ENCODE measurements around the gene SLC52A1.
"Not testable (repeated sequence)": the region's sequence is repeated elsewhere in the genome, so short reads cannot be mapped to it uniquely, and the experiment has no call there.

SLC52A1 gene

DNA sequence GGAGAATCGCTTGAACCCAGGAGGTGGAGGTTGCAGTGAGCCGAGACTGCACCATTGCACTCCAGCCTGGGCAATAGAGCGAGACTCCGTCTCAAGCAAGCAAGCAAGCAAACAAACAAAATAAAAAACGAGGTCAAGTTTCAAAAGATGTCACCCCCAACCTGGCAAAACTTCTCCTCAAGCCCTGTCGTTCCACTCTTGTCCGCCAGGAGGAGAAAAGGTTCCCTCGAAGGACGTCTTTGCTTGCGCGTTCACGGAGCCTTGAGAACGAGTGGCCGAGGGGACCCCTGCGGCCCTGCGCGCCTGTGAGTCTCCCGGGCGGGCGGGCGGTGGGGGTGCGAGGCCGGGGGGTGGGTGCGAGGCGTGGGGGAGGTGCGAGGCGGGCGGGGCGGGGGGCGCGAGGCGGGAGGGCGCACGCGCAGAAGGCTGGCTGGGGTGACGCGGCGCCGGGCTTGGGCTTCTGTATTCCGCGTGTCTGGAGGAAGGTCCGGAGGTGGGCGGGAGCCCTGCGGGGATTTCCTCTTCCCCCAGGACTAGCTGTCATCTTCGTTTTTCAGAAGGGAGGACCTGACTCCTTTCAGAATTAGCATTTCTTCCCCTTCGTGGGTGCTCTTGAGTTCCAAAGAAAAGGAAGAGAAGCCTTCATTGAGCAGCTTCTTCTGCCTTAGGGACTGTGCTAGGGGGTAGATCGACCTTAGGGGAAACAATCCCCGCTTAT lies 3.7 kb downstream of the SLC52A1 start (continued):
- TF ChIP-seq, protein P1, sequence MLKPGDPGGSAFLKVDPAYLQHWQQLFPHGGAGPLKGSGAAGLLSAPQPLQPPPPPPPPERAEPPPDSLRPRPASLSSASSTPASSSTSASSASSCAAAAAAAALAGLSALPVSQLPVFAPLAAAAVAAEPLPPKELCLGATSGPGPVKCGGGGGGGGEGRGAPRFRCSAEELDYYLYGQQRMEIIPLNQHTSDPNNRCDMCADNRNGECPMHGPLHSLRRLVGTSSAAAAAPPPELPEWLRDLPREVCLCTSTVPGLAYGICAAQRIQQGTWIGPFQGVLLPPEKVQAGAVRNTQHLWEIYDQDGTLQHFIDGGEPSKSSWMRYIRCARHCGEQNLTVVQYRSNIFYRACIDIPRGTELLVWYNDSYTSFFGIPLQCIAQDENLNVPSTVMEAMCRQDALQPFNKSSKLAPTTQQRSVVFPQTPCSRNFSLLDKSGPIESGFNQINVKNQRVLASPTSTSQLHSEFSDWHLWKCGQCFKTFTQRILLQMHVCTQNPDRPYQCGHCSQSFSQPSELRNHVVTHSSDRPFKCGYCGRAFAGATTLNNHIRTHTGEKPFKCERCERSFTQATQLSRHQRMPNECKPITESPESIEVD (tag by site-specific recombination; IDR thresholded peaks at IDR 0.05) = no peak
- TF ChIP-seq SP7 (tag by site-specific recombination; IDR thresholded peaks at IDR 0.05) = no peak
- TF ChIP-seq, protein P2, sequence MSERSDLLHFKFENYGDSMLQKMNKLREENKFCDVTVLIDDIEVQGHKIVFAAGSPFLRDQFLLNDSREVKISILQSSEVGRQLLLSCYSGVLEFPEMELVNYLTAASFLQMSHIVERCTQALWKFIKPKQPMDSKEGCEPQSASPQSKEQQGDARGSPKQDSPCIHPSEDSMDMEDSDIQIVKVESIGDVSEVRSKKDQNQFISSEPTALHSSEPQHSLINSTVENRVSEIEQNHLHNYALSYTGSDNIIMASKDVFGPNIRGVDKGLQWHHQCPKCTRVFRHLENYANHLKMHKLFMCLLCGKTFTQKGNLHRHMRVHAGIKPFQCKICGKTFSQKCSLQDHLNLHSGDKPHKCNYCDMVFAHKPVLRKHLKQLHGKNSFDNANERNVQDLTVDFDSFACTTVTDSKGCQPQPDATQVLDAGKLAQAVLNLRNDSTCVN (tag by site-specific recombination; optimal IDR thresholded peaks at IDR 0.05) = peak; percentile 71
- TF ChIP-seq, protein P3, sequence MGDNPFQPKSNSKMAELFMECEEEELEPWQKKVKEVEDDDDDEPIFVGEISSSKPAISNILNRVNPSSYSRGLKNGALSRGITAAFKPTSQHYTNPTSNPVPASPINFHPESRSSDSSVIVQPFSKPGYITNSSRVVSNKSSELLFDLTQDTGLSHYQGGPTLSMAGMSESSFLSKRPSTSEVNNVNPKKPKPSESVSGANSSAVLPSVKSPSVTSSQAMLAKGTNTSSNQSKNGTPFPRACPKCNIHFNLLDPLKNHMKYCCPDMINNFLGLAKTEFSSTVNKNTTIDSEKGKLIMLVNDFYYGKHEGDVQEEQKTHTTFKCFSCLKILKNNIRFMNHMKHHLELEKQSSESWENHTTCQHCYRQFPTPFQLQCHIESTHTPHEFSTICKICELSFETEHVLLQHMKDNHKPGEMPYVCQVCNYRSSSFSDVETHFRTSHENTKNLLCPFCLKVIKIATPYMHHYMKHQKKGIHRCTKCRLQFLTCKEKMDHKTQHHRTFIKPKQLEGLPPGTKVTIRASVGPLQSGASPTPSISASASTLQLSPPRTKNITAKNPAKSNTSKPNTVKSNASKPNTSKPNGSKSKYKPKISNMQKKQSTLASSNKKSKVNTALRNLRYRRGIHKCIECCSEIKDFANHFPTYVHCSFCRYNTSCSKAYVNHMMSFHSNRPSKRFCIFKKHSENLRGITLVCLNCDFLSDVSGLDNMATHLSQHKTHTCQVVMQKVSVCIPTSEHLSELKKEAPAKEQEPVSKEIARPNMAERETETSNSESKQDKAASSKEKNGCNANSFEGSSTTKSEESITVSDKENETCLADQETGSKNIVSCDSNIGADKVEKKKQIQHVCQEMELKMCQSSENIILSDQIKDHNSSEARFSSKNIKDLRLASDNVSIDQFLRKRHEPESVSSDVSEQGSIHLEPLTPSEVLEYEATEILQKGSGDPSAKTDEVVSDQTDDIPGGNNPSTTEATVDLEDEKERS (tag by site-specific recombination; IDR thresholded peaks at IDR 0.05) = peak; percentile 66; the same call in 1 of the 2 replicates

DNA sequence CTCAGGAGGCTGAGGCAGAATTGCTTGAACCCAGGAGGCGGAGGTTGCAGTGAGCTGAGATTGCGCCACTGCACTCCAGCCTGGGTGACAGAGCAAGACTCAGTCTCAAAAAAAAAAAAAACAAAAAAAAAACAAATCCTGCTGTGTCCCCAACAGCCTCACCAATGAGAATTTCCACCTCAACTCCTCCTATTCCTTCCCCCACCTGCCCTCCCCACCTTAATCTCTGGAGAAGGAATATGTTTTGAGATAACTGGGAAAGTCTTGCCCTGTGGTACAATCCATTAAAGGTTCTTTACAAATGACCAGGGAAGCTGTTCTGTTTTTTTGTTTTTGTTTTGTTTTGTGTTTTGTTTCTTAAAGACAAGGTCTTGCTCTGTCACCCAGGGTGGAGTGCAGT lies 5.1 kb downstream of the SLC52A1 start:
- not testable (repeated sequence) for H3K4me1 ChIP-seq (ENCODE audit: control insufficient read depth, insufficient read depth, low read length); H3K9me3 ChIP-seq (ENCODE audit: control insufficient read depth, insufficient read depth, low read depth, low read length); H3K36me3 ChIP-seq (ENCODE audit: control insufficient read depth in 2 of 2, insufficient read depth in 1 of 2, low read length in 2 of 2); H3K27ac ChIP-seq (ENCODE audit: extremely low read depth, low read depth, low read length); H3K4me3 ChIP-seq (ENCODE audit: low read depth, low read length)
- TF ChIP-seq, protein P4, sequence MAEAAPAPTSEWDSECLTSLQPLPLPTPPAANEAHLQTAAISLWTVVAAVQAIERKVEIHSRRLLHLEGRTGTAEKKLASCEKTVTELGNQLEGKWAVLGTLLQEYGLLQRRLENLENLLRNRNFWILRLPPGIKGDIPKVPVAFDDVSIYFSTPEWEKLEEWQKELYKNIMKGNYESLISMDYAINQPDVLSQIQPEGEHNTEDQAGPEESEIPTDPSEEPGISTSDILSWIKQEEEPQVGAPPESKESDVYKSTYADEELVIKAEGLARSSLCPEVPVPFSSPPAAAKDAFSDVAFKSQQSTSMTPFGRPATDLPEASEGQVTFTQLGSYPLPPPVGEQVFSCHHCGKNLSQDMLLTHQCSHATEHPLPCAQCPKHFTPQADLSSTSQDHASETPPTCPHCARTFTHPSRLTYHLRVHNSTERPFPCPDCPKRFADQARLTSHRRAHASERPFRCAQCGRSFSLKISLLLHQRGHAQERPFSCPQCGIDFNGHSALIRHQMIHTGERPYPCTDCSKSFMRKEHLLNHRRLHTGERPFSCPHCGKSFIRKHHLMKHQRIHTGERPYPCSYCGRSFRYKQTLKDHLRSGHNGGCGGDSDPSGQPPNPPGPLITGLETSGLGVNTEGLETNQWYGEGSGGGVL (tag by site-specific recombination; IDR thresholded peaks at IDR 0.05) = peak; percentile 60
- TF ChIP-seq, protein P5, sequence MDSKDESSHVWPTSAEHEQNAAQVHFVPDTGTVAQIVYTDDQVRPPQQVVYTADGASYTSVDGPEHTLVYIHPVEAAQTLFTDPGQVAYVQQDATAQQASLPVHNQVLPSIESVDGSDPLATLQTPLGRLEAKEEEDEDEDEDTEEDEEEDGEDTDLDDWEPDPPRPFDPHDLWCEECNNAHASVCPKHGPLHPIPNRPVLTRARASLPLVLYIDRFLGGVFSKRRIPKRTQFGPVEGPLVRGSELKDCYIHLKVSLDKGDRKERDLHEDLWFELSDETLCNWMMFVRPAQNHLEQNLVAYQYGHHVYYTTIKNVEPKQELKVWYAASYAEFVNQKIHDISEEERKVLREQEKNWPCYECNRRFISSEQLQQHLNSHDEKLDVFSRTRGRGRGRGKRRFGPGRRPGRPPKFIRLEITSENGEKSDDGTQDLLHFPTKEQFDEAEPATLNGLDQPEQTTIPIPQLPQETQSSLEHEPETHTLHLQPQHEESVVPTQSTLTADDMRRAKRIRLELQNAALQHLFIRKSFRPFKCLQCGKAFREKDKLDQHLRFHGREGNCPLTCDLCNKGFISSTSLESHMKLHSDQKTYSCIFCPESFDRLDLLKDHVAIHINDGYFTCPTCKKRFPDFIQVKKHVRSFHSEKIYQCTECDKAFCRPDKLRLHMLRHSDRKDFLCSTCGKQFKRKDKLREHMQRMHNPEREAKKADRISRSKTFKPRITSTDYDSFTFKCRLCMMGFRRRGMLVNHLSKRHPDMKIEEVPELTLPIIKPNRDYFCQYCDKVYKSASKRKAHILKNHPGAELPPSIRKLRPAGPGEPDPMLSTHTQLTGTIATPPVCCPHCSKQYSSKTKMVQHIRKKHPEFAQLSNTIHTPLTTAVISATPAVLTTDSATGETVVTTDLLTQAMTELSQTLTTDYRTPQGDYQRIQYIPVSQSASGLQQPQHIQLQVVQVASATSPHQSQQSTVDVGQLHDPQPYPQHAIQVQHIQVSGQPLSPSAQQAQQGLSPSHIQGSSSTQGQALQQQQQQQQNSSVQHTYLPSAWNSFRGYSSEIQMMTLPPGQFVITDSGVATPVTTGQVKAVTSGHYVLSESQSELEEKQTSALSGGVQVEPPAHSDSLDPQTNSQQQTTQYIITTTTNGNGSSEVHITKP (tag by site-specific recombination; IDR thresholded peaks at IDR 0.05) = peak; percentile 83
- CTCF ChIA-PET = interaction anchor here (0.6 to 3.8 kb wide), 12 partner anchors 10 to 372 kb away, joined by 3 to 42 read pairs (median 6); partner anchors contain the start of genes CAMTA2, INCA1 and KIF1C
- POLR2A ChIA-PET = interaction anchor here (0.7 kb wide), 1 partner anchor 33 kb away, joined by 3 read pairs; no protein-coding TSS in a partner anchor

DNA sequence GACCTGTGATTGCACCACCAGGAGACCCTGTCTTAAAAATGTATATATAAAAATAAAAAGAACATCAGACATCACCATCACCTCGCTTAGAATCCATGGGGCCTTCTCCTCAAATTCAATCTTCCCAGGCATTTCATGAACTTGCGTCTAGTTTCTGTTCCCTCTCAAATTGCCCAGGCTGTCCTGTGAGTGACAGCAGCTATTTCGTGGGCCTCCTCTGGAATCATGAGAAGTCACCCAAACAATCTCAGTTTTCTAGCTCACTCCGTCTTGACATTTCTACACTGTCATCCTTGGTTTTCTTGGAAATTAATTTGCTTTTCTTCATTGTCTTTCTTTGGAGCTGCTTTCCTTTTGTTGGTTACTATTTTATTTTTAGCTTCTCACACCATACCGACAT lies 7.3 kb downstream of the SLC52A1 start:
- ChIA-PET POLR2A (interaction anchor here (0.6 to 1.8 kb wide), 5 partner anchors 19 to 88 kb away, joined by 3 to 7 read pairs (median 4); partner anchors contain the start of genes INCA1, KIF1C, RNF167 and SLC25A11), CTCF (interaction anchor here (0.6 to 3.8 kb wide), 6 partner anchors 10 to 125 kb away, joined by 3 to 42 read pairs (median 4); partner anchors contain the start of gene CHRNE)
- Histone ChIP-seq H3K4me1 (ENCODE audit: control insufficient read depth, insufficient read depth, low read length) (0 out of 2 replicates have a peak, but pooled peaks cover 2% of the 10 kb centered on the region), H3K27ac (ENCODE audit: extremely low read depth, low read depth, low read length) (no peak overlapping the region), H3K9me3 (ENCODE audit: control insufficient read depth, insufficient read depth, low read depth, low read length) (no peaks in the 10 kb centered on the region), H3K4me3 (ENCODE audit: low read depth, low read length) (no peak overlapping the region), H3K36me3 (ENCODE audit: control insufficient read depth in 2 of 2, insufficient read depth in 1 of 2, low read length in 2 of 2) (peaks cover 0 to 7% of the 10 kb centered on the region in 2 experiments; a peak in 1 of 3 replicates)
- TF ChIP-seq YY2 (tag by site-specific recombination; IDR thresholded peaks at IDR 0.05) (no peak), GLI2 (tag by site-specific recombination; IDR thresholded peaks at IDR 0.05; ENCODE audit: borderline replicate concordance, low read depth) (no peak), ZNF544 (tag by site-specific recombination; IDR thresholded peaks at IDR 0.05) (no peak), ZNF596 (tag by site-specific recombination; IDR thresholded peaks at IDR 0.05) (no peak)
- TF ChIP-seq, protein P6, sequence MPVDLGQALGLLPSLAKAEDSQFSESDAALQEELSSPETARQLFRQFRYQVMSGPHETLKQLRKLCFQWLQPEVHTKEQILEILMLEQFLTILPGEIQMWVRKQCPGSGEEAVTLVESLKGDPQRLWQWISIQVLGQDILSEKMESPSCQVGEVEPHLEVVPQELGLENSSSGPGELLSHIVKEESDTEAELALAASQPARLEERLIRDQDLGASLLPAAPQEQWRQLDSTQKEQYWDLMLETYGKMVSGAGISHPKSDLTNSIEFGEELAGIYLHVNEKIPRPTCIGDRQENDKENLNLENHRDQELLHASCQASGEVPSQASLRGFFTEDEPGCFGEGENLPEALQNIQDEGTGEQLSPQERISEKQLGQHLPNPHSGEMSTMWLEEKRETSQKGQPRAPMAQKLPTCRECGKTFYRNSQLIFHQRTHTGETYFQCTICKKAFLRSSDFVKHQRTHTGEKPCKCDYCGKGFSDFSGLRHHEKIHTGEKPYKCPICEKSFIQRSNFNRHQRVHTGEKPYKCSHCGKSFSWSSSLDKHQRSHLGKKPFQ (tag by site-specific recombination; IDR thresholded peaks at IDR 0.05) = no peak
- TF ChIP-seq, protein P7, sequence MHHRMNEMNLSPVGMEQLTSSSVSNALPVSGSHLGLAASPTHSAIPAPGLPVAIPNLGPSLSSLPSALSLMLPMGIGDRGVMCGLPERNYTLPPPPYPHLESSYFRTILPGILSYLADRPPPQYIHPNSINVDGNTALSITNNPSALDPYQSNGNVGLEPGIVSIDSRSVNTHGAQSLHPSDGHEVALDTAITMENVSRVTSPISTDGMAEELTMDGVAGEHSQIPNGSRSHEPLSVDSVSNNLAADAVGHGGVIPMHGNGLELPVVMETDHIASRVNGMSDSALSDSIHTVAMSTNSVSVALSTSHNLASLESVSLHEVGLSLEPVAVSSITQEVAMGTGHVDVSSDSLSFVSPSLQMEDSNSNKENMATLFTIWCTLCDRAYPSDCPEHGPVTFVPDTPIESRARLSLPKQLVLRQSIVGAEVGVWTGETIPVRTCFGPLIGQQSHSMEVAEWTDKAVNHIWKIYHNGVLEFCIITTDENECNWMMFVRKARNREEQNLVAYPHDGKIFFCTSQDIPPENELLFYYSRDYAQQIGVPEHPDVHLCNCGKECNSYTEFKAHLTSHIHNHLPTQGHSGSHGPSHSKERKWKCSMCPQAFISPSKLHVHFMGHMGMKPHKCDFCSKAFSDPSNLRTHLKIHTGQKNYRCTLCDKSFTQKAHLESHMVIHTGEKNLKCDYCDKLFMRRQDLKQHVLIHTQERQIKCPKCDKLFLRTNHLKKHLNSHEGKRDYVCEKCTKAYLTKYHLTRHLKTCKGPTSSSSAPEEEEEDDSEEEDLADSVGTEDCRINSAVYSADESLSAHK (tag by site-specific recombination; IDR thresholded peaks at IDR 0.05) = no peak

Measured in HEK293 (cell line).